Urinary bladder (tissue), 4 donors: ENCODE results near the gene TANGO6. TPM values are rescaled to one million over a fixed set of nuclear protein-coding genes. Genes with fewer than 3 reads are reported as not detected.
"Not testable (repeated sequence)": the region's sequence is repeated elsewhere in the genome, so short reads cannot be mapped to it uniquely, and the experiment has no call there.

Source experiments
- DNase-seq: peaks from one replicate; pipeline ENCODE4 v3.0.0-alpha.2; 2015; ENCODE audit errors: extremely low spot score
- H3K27ac ChIP-seq: one replicate; pipeline ENCODE4 v1.5.1; 2013; ENCODE audit warnings: low read depth, mild to moderate bottlenecking, moderate library complexity
- H3K36me3 ChIP-seq: one replicate; pipeline ENCODE4 v1.6.1; 2013; ENCODE audit warnings: mild to moderate bottlenecking, moderate library complexity; ENCODE audit not compliant: insufficient read depth
- H3K4me1 ChIP-seq: one replicate; pipeline ENCODE4 v1.6.1; 2013; ENCODE audit warnings: mild to moderate bottlenecking, moderate library complexity; ENCODE audit not compliant: insufficient read depth
- H3K4me3 ChIP-seq: one replicate; pipeline ENCODE4 v1.5.1; 2013; ENCODE audit warnings: low read depth, low read length
- WGBS: extraction: QIAGEN DNeasy Blood & Tissue Kit; methylation state at CpG from one replicate; pipeline ENCODE4 v1.1.7; 2013; 5-methylcytosine and 5-hydroxymethylcytosine counted together
- polyA plus RNA-seq: library from polyadenylated mRNA; stranded (reverse); fragments of 200-250 nt; gene quantifications from one replicate; pipeline ENCODE4 v1.2.3, GENCODE V29; 2013
- total RNA-seq: library from RNA; depleted of rRNA; stranded (reverse); fragments of >200 nt; gene quantifications from one replicate; pipeline ENCODE4 v1.2.3, GENCODE V29; 2014
- donor health status: healthy with polysubstance abuse.
- donor health status: healthy.

The TANGO6 gene
- total and polyA plus RNA-seq, 2 donors: 11.6 to 21.4 TPM

GRCh38 chr16:69057400-69058378 lies 214.4 kb downstream of the TANGO6 start:
- DNase-seq: no peak

GRCh38 chr16:69063491-69063890 lies 220.2 kb downstream of the TANGO6 start:
- H3K27ac ChIP-seq, H3K4me3 ChIP-seq, H3K4me1 ChIP-seq, DNase-seq, H3K36me3 ChIP-seq: not testable (repeated sequence)
- WGBS: 98% methylated on average over 8 of the region's 8 CpGs

More at GRCh38 chr16:69057400-69058378, 214.4 kb downstream of the TANGO6 start:
- H3K36me3 ChIP-seq: no peaks in the 10 kb centered on the region
- 55% methylated on average over 11 of the region's 11 CpGs for WGBS
- H3K4me3 ChIP-seq: no peak overlapping the region
- H3K4me1 ChIP-seq: no peaks in the 10 kb centered on the region
- no peak overlapping the region for H3K27ac ChIP-seq

- 97% methylated on average over 2 of the region's 2 CpGs for WGBS
- Histone ChIP-seq H3K27ac (no peak overlapping the region), H3K4me3 (no peak overlapping the region), H3K36me3 (no peaks in the 10 kb centered on the region), H3K4me1 (no peaks in the 10 kb centered on the region)
- no peak for DNase-seq
Observed at GRCh38 chr16:69064124-69064763, 220.9 kb downstream of the TANGO6 start.

GRCh38 chr16:69064764-69065313 lies 221.5 kb downstream of the TANGO6 start:
- WGBS: 71% methylated on average over 6 of the region's 6 CpGs
- no peak for DNase-seq

GRCh38 chr16:69069504-69069903 lies 226.2 kb downstream of the TANGO6 start:
- 97% methylated on average over 5 of the region's 5 CpGs for WGBS
- no peak for DNase-seq
- H3K4me1 ChIP-seq: no peaks in the 10 kb centered on the region
- H3K27ac ChIP-seq: no peak overlapping the region
- no peaks in the 10 kb centered on the region for H3K36me3 ChIP-seq
- no peak overlapping the region for H3K4me3 ChIP-seq

More at GRCh38 chr16:69064764-69065313, 221.5 kb downstream of the TANGO6 start:
- H3K4me1 ChIP-seq: no peaks in the 10 kb centered on the region
- no peak overlapping the region for H3K4me3 ChIP-seq
- H3K27ac ChIP-seq: no peak overlapping the region
- H3K36me3 ChIP-seq: no peaks in the 10 kb centered on the region

- no peak for DNase-seq
- 79% methylated on average over 3 of the region's 3 CpGs for WGBS
- Histone ChIP-seq H3K4me3 (no peak overlapping the region), H3K4me1 (no peaks in the 10 kb centered on the region), H3K36me3 (no peaks in the 10 kb centered on the region), H3K27ac (no peak overlapping the region)
Observed at GRCh38 chr16:69071036-69071435, 227.7 kb downstream of the TANGO6 start.

- H3K27ac ChIP-seq: no peak overlapping the region
- WGBS: 77% methylated on average over 2 of the region's 2 CpGs
- no peaks in the 10 kb centered on the region for H3K36me3 ChIP-seq
- DNase-seq: no peak
- no peak overlapping the region for H3K4me3 ChIP-seq
- H3K4me1 ChIP-seq: no peaks in the 10 kb centered on the region
Observed at GRCh38 chr16:69072640-69072974, 229.3 kb downstream of the TANGO6 start.

- WGBS: 81% methylated on average over 10 of the region's 10 CpGs
- Histone ChIP-seq H3K27ac (no peak overlapping the region), H3K4me3 (no peak overlapping the region), H3K36me3 (no peaks in the 10 kb centered on the region), H3K4me1 (no peaks in the 10 kb centered on the region)
- no peak for DNase-seq
Observed at GRCh38 chr16:69073181-69073702, 229.9 kb downstream of the TANGO6 start.

GRCh38 chr16:69077251-69077650 lies 233.9 kb downstream of the TANGO6 start:
- Histone ChIP-seq H3K4me1 (no peaks in the 10 kb centered on the region), H3K27ac (no peak overlapping the region), H3K36me3 (no peaks in the 10 kb centered on the region), H3K4me3 (no peak overlapping the region)
- no peak for DNase-seq
- 88% methylated on average over 4 of the region's 4 CpGs for WGBS

- Histone ChIP-seq H3K4me3 (no peak overlapping the region), H3K4me1 (no peaks in the 10 kb centered on the region), H3K27ac (no peak overlapping the region), H3K36me3 (no peaks in the 10 kb centered on the region)
- no peak for DNase-seq
- 81% methylated on average over 7 of the region's 7 CpGs for WGBS
Observed at GRCh38 chr16:69078073-69078472, 234.7 kb downstream of the TANGO6 start.

GRCh38 chr16:69079697-69080096 lies 236.4 kb downstream of the TANGO6 start:
- Histone ChIP-seq H3K4me3 (no peak overlapping the region), H3K4me1 (no peaks in the 10 kb centered on the region), H3K27ac (no peak overlapping the region), H3K36me3 (peaks cover 3% of the 10 kb centered on the region)
- WGBS: over 99% methylated on average over 2 of the region's 2 CpGs
- no peak for DNase-seq

- H3K27ac ChIP-seq: no peak overlapping the region
- 95% methylated on average over 16 of the region's 16 CpGs for WGBS
Observed at GRCh38 chr16:69083306-69083941, 240.1 kb downstream of the TANGO6 start.

GRCh38 chr16:69084289-69084688 lies 241.0 kb downstream of the TANGO6 start:
- H3K4me1 ChIP-seq: peaks cover 1% of the 10 kb centered on the region
- peaks cover 3% of the 10 kb centered on the region for H3K36me3 ChIP-seq
- no peak overlapping the region for H3K27ac ChIP-seq
- H3K4me3 ChIP-seq: no peak overlapping the region
- 38% methylated on average over 2 of the region's 2 CpGs for WGBS
- DNase-seq: no peak

More at GRCh38 chr16:69083306-69083941, 240.1 kb downstream of the TANGO6 start:
- H3K4me1 ChIP-seq: peaks cover 1% of the 10 kb centered on the region
- no peak for DNase-seq
- peaks cover 3% of the 10 kb centered on the region for H3K36me3 ChIP-seq
- H3K4me3 ChIP-seq: no peak overlapping the region
